IMR-90 (cell line): ENCODE results near the gene GLMP. TPM values are rescaled to one million over a fixed set of nuclear protein-coding genes. Genes with fewer than 3 reads are reported as not detected.

ENCODE experiments used
- ATAC-seq: fragments of 200-7000 bp; cut with Tn5 transposase; 2 replicates; pipeline ENCODE4 v1.9.1; 2020; ENCODE audit warnings: low read depth, mild to moderate bottlenecking, moderate library complexity
- BruUV-seq: library from RNA; stranded (reverse); fragments of 400-500 nt; replicated peaks from 2 replicates; lab custom pipeline; 2021; lab: Mats Ljungman, UMichigan
- CTCF ChIA-PET: fragments of 300-600 bp; formaldehyde crosslinking; extraction: SDS; loops from one replicate; lab custom pipeline; 2021; ENCODE audit warnings: antibody characterized with exemption; lab: Yijun Ruan, JAX
- POLR2A ChIA-PET: fragments of 300-600 bp; sonication (Branson Sonifier 250); formaldehyde crosslinking; loops from one replicate; lab custom pipeline; 2022; ENCODE audit warnings: antibody characterized with exemption; ENCODE audit not compliant: unreplicated experiment; lab: Charles Lee
- DNase-seq: peaks from one replicate; pipeline ENCODE4 v3.0.0; 2013
- H2AFZ ChIP-seq: replicated peaks from 2 replicates; pipeline ENCODE3; 2013; ENCODE audit warnings: low read length, mild to moderate bottlenecking; ENCODE audit not compliant: poor library complexity
- H2AK5ac ChIP-seq: 2 replicates; pipeline ENCODE4 v1.6.1; 2013; ENCODE audit warnings: low read depth, low read length, inconsistent platforms
- H2AK9ac ChIP-seq: replicated peaks from 2 replicates; pipeline ENCODE3; 2013; ENCODE audit warnings: mild to moderate bottlenecking, low read depth, low read length, moderate library complexity; ENCODE audit not compliant: poor library complexity
- H2BK120ac ChIP-seq: 2 replicates; pipeline ENCODE4 v1.6.1; 2013; ENCODE audit warnings: low read depth, low read length, inconsistent platforms
- H2BK15ac ChIP-seq: 3 replicates; pipeline ENCODE4 v1.6.1; 2013; ENCODE audit warnings: low read depth, low read length, inconsistent platforms
- H2BK20ac ChIP-seq: 2 replicates; pipeline ENCODE4 v1.6.1; 2013; ENCODE audit warnings: low read depth, mild to moderate bottlenecking, inconsistent platforms, low read length, moderate library complexity
- H2BK5ac ChIP-seq: 2 replicates; pipeline ENCODE4 v1.6.1; 2013; ENCODE audit warnings: mild to moderate bottlenecking, low read depth, low read length, inconsistent platforms; ENCODE audit not compliant: poor library complexity, severe bottlenecking
- H3K14ac ChIP-seq: replicated peaks from 2 replicates; pipeline ENCODE4 v1.6.1; 2013; ENCODE audit warnings: low read depth, low read length, inconsistent platforms
- H3K18ac ChIP-seq: 2 replicates; pipeline ENCODE4 v1.6.1; 2013; ENCODE audit warnings: low read depth, low read length, control low read depth
- H3K23ac ChIP-seq: 2 replicates; pipeline ENCODE4 v1.6.1; 2013; ENCODE audit warnings: low read depth, low read length, inconsistent platforms
- H3K27ac ChIP-seq: 2 replicates; pipeline ENCODE4 v1.5.1; 2013; ENCODE audit warnings: mild to moderate bottlenecking, control low read depth, low read length; ENCODE audit not compliant: insufficient read depth
- H3K27me3 ChIP-seq: 2 replicates; pipeline ENCODE4 v1.6.1; 2013; ENCODE audit warnings: low read length; ENCODE audit not compliant: control insufficient read depth, insufficient read depth
- H3K36me3 ChIP-seq: 2 replicates; pipeline ENCODE4 v1.6.1; 2013; ENCODE audit warnings: low read length, mixed read lengths; ENCODE audit not compliant: control insufficient read depth, insufficient read depth
- H3K4ac ChIP-seq: 2 replicates; pipeline ENCODE4 v1.6.1; 2013; ENCODE audit warnings: low read depth, low read length, inconsistent platforms
- H3K4me1 ChIP-seq: 2 replicates; pipeline ENCODE4 v1.6.1; 2013; ENCODE audit warnings: low read length, mixed read lengths; ENCODE audit not compliant: control insufficient read depth, insufficient read depth
- H3K4me2 ChIP-seq: 2 replicates; pipeline ENCODE4 v1.6.1; 2013; ENCODE audit warnings: low read depth, mild to moderate bottlenecking, control low read depth, low read length, moderate library complexity
- H3K4me3 ChIP-seq: 2 replicates; pipeline ENCODE4 v1.5.1; 2013; ENCODE audit warnings: low read depth, mild to moderate bottlenecking, control low read depth, low read length, moderate library complexity; ENCODE audit not compliant: insufficient read depth
- H3K56ac ChIP-seq: 2 replicates; pipeline ENCODE4 v1.6.1; 2013; ENCODE audit warnings: low read length, inconsistent platforms; ENCODE audit not compliant: insufficient read depth; ENCODE audit errors: extremely low read depth
- H3K79me1 ChIP-seq, 2 experiments: 2 replicates each; pipeline ENCODE4 v1.6.1; 2013; ENCODE audit warnings: low read length in 2 of 2, inconsistent platforms in 1 of 2, low read depth in 1 of 2
- H3K9ac ChIP-seq: 2 replicates; pipeline ENCODE4 v1.6.1; 2013; ENCODE audit warnings: low read depth, low read length, control low read depth
- H3K9me1 ChIP-seq: 2 replicates; pipeline ENCODE4 v1.6.1; 2013; ENCODE audit warnings: low read length, inconsistent platforms; ENCODE audit not compliant: insufficient read depth
- H3K9me3 ChIP-seq: 2 replicates; pipeline ENCODE4 v1.6.1; 2013; ENCODE audit warnings: low read length; ENCODE audit not compliant: control insufficient read depth, insufficient read depth
- H4K20me1 ChIP-seq: 2 replicates; pipeline ENCODE4 v1.6.1; 2013; ENCODE audit warnings: low read length, inconsistent platforms; ENCODE audit not compliant: insufficient read depth
- H4K5ac ChIP-seq: 2 replicates; pipeline ENCODE4 v1.6.1; 2013; ENCODE audit warnings: mild to moderate bottlenecking, low read depth, low read length, control low read depth
- H4K8ac ChIP-seq, 2 experiments: 2 replicates each; pipeline ENCODE4 v1.6.1; 2013; ENCODE audit warnings: low read depth in 2 of 2, low read length in 2 of 2, control low read depth in 1 of 2, inconsistent platforms in 1 of 2
- H4K91ac ChIP-seq: 2 replicates; pipeline ENCODE4 v1.6.1; 2013; ENCODE audit warnings: low read depth, low read length, inconsistent platforms; ENCODE audit not compliant: insufficient read depth
- CEBPB ChIP-seq: IDR thresholded peaks from 2 replicates; pipeline ENCODE4 v1.6.1; 2012; ENCODE audit warnings: low read depth, low read length, improper control_type of control experiment
- CHD1 ChIP-seq: IDR thresholded peaks from 2 replicates; pipeline ENCODE4 v1.6.1; 2012; ENCODE audit warnings: low read depth, low read length, improper control_type of control experiment
- FOS ChIP-seq: fragments of 150-350 bp; IDR thresholded peaks from 2 replicates; pipeline ENCODE4 v1.6.1; 2016; ENCODE audit warnings: low read depth, low read length
- MAZ ChIP-seq: IDR thresholded peaks from 2 replicates; pipeline ENCODE4 v1.6.1; 2012; ENCODE audit warnings: low read depth, mild to moderate bottlenecking, low read length, improper control_type of control experiment, moderate library complexity, borderline replicate concordance
- MXI1 ChIP-seq: IDR thresholded peaks from 2 replicates; pipeline ENCODE4 v1.6.1; 2012; ENCODE audit warnings: low read depth, mild to moderate bottlenecking, low read length, moderate library complexity, borderline replicate concordance
- POLR2A ChIP-seq: IDR thresholded peaks from 2 replicates; pipeline ENCODE4 v1.6.1; 2012; ENCODE audit warnings: mild to moderate bottlenecking, low read depth, low read length
- RCOR1 ChIP-seq: IDR thresholded peaks from 2 replicates; pipeline ENCODE4 v1.6.1; 2012; ENCODE audit warnings: mild to moderate bottlenecking, low read length, improper control_type of control experiment; ENCODE audit not compliant: insufficient replicate concordance
- WGBS, 2 experiments: methylation state at CpG; one replicate each; pipeline versions ENCODE4 v1.1.5 to v1.1.7; 2013; ENCODE audit warnings: missing lambda C conversion rate in 2 of 2; ENCODE audit not compliant: insufficient read length in 1 of 2; ENCODE audit errors: extremely low coverage in 2 of 2; 5-methylcytosine and 5-hydroxymethylcytosine counted together
- dilution Hi-C: fragments of 300-500 bp; cut with HindIII; formaldehyde crosslinking; loops from one replicate; pipeline ENCODE4 v1.14.3; 2018; ENCODE audit warnings: low sequenced_read_pairs; ENCODE audit not compliant: unreplicated experiment
- in situ Hi-C: fragments of 300-500 bp; cut with MboI; formaldehyde crosslinking; loops from 3 replicates; pipeline ENCODE4 v1.14.3; 2019; ENCODE audit warnings: low sequenced_read_pairs, inconsistent platforms, mixed read lengths
- intact Hi-C: fragments of 100-400 bp; cut with micrococcal nuclease; formaldehyde crosslinking; loops from 2 replicates; pipeline ENCODE4 v1.10.0; 2022
- polyA plus RNA-seq, 3 experiments: library from polyadenylated mRNA; depleted of rRNA; stranded (reverse); fragments of >200 nt; gene quantifications; 2 replicates each; pipeline ENCODE4 v1.2.3, GENCODE V29; 2012; ENCODE audit warnings: low replicate concordance in 1 of 3
- total RNA-seq: library from RNA; depleted of rRNA; stranded (reverse); fragments of >200 nt; gene quantifications from 2 replicates; pipeline ENCODE4 v1.2.3, GENCODE V29; 2012
- TF ChIP-seq, protein P1 (sequence below): fragments of 150-350 bp; IDR thresholded peaks from 2 replicates; pipeline ENCODE4 v1.6.1; 2016; ENCODE audit warnings: low read depth, mild to moderate bottlenecking, low read length, moderate library complexity, borderline replicate concordance
- TF ChIP-seq, protein P2 (sequence below): fragments of 150-350 bp; IDR thresholded peaks from 2 replicates; pipeline ENCODE4 v1.6.1; 2017; ENCODE audit warnings: mild to moderate bottlenecking, antibody characterized with exemption, low read length, low read depth

Gene GLMP
- total and polyA plus RNA-seq, 2 of the 4 experiments (the other 2 are of a cell fraction): 32.6 to 43.1 TPM

DNA sequence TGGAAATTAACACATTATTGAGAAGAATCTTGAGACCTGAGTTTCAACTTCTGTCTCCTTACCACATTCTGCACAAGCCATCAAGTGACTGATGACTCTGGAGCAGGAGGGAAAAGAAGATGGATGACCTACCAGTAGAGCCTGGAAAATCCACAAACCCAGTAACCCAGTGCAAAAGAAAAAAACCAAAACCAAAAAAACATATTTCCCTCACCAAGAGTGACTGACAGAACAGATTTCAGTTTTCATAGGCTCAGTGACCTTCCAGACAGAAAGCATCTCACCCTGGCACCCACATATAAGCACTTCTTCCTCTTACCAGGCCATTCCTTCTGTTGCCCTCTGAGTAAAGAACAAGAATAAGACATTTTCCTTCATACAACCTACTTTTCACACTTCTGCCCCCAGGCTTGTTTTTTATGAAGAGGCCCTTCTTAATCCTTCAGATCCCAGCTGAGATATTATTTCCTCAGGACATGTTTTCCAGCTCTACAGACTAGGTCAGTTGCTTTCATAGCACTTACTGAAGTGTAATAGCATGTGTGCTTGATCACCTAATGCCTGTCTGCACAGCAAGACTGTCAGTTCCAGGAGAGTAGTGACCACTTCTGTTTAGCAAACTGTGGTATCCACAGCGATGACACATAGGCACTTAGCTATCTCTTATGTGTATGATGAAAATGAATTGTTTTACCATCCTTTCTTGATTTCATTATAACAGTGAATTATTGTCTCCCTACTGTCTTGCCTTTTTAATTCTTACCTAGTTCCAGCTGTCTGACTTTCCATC, 46.9 kb upstream of the GLMP start (continued):
- no peak for TF ChIP-seq RCOR1

DNA sequence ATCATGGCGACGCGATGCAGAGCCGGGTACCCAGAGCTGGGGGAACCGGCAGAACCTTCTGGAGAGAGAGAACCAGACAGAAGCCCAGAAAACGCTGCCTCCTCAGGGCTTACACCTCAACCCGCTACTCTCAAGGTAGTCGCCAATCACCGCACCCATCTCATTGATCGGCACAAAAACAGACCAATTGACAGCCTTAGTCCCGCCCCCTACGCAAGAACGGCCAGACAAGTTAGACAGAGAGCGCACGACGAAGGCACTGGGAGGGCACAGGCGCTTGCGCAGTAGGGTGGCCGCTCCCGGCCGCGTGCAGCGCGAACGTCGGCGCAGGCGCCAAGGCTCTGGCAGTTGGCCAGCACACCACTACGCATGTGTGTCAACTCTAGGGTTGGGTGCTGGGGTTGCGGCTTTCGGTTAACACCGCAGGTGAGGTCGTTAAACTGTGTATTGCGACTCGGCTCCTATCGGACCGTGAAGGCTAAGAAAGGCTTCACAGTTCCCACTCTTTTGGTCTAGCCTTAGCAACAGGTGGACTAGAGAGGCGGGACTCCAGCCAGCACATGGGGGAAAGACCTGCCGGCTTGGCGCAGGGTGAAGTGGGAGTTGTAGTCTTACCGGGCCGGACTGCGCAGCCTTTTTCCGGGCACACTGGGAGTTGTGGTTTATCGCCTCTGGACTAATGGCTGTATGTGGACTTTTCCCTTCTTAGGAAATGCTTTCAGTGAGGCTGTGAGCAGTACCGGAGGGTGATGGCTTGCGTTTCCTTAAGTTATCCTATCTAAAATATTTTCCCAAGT, 42.9 kb upstream of the GLMP start, which contains the start of the genes CCT3 and TSACC:
Gene CCT3 (minus strand): TSS at position 113 of the 797 bp plus-strand sequence. CDS start 108 bp downstream, at position 5.
Gene TSACC (plus strand): TSS at position 347 of the 797 bp plus-strand sequence. CDS start 1,232 bp downstream, outside the sequence.
- H3K79me1 ChIP-seq: peaks cover 9 to 42% of the 10 kb centered on the region in 2 experiments; a peak in 3 of 4 replicates
- peak; percentile 100 for DNase-seq
- H4K20me1 ChIP-seq: peaks cover 13% of the 10 kb centered on the region
- no peaks in the 10 kb centered on the region; the same call in 1 of the 2 replicates for H3K4me1 ChIP-seq
- ChIA-PET CTCF (no interaction called here), POLR2A (interaction anchor here (0.6 kb wide), 1 partner anchor 9 kb away, joined by 4 read pairs; no protein-coding TSS in a partner anchor)
- H3K18ac ChIP-seq: peak within 1 kb of the TSS; percentile 38; the same call in 1 of the 2 replicates
- H2AFZ ChIP-seq: peak within 1 kb of the TSS; percentile 96
- intact Hi-C loops: no loop called here
- peaks cover 13% of the 10 kb centered on the region for H3K36me3 ChIP-seq
- H2BK15ac ChIP-seq: peak within 1 kb of the TSS; percentile 99; the same call in 2 of the 3 replicates
- peak within 1 kb of the TSS; percentile 96 for H3K23ac ChIP-seq
- peak within 1 kb of the TSS; percentile 83 to 99 for H4K8ac ChIP-seq
- WGBS, 2 experiments: 0% methylated on average over 30 of the region's 47 CpGs; no CpG with 5 or more reads in 1 of the 2 experiments
- peak within 1 kb of the TSS; percentile 97 for H2BK20ac ChIP-seq
- peak within 1 kb of the TSS; percentile 59 for H3K4me3 ChIP-seq
- H2BK120ac ChIP-seq: peak within 1 kb of the TSS; percentile 97
- BruUV-seq: no TSS peak
- peak; percentile 97 for ATAC-seq
- peak within 1 kb of the TSS; percentile 76 for H3K27ac ChIP-seq
- peak within 1 kb of the TSS; percentile 84 for H2BK5ac ChIP-seq
- dilution Hi-C loops: no loop called here
- no peaks in the 10 kb centered on the region for H3K9me3 ChIP-seq
- no peaks in the 10 kb centered on the region; the same call in 1 of the 2 replicates for H3K9me1 ChIP-seq
- peak within 1 kb of the TSS; percentile 94 for H3K4me2 ChIP-seq
- H3K27me3 ChIP-seq: peaks cover 3% of the 10 kb centered on the region
- TF ChIP-seq POLR2A: peak; percentile 60; the same call in 1 of the 2 replicates
- peak; percentile 94 for TF ChIP-seq MXI1
- peak; percentile 18; the same call in 1 of the 2 replicates for TF ChIP-seq FOS
- no peak for TF ChIP-seq CHD1
- TF ChIP-seq MAZ: no peak
- TF ChIP-seq RCOR1: no peak
- peak; percentile 62 for TF ChIP-seq CEBPB
- TF ChIP-seq, protein P1, sequence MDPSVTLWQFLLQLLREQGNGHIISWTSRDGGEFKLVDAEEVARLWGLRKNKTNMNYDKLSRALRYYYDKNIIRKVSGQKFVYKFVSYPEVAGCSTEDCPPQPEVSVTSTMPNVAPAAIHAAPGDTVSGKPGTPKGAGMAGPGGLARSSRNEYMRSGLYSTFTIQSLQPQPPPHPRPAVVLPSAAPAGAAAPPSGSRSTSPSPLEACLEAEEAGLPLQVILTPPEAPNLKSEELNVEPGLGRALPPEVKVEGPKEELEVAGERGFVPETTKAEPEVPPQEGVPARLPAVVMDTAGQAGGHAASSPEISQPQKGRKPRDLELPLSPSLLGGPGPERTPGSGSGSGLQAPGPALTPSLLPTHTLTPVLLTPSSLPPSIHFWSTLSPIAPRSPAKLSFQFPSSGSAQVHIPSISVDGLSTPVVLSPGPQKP: no peak
- TF ChIP-seq, protein P2, sequence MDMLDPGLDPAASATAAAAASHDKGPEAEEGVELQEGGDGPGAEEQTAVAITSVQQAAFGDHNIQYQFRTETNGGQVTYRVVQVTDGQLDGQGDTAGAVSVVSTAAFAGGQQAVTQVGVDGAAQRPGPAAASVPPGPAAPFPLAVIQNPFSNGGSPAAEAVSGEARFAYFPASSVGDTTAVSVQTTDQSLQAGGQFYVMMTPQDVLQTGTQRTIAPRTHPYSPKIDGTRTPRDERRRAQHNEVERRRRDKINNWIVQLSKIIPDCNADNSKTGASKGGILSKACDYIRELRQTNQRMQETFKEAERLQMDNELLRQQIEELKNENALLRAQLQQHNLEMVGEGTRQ: peak; percentile 59
- H3K56ac ChIP-seq: peak within 1 kb of the TSS; percentile 93
- H3K4ac ChIP-seq: peak within 1 kb of the TSS; percentile 96
- in situ Hi-C loops: no loop called here
- peak within 1 kb of the TSS; percentile 80 for H3K9ac ChIP-seq
- H2AK5ac ChIP-seq: peak within 1 kb of the TSS; percentile 78; the same call in 1 of the 2 replicates
- H4K91ac ChIP-seq: peak within 1 kb of the TSS; percentile 99
- H3K14ac ChIP-seq: peak within 1 kb of the TSS; percentile 96
- H2AK9ac ChIP-seq: peak within 1 kb of the TSS; percentile 98
- H4K5ac ChIP-seq: peak within 1 kb of the TSS; percentile 52
